Neural cell (in vitro differentiated cells): ENCODE results near the gene POLE. TPM values are rescaled to one million over a fixed set of nuclear protein-coding genes. Genes with fewer than 3 reads are reported as not detected.
"Not testable (repeated sequence)": the region's sequence is repeated elsewhere in the genome, so short reads cannot be mapped to it uniquely, and the experiment has no call there.

Source experiments
- H2AFZ ChIP-seq: fragments of 200-600, 300-800 bp; sonication (generic), shearing (Covaris generic); 2 replicates; pipeline ENCODE4 v1.6.0; 2014; ENCODE audit warnings: low read depth, mild to moderate bottlenecking, antibody characterized with exemption, low read length, moderate library complexity
- H3F3A ChIP-seq: fragments of 200-600 bp; shearing (Covaris generic); 2 replicates; pipeline ENCODE4 v1.6.1; 2016; ENCODE audit warnings: mild to moderate bottlenecking, moderate library complexity, mixed read lengths, antibody characterized with exemption, low read length; ENCODE audit not compliant: insufficient read depth, poor library complexity, severe bottlenecking
- H3K27ac ChIP-seq: fragments of 200-600, 300-800 bp; sonication (generic), shearing (Covaris generic); 2 replicates; pipeline ENCODE4 v1.5.1; 2014; ENCODE audit warnings: mild to moderate bottlenecking, low read length, moderate library complexity
- H3K27me3 ChIP-seq: fragments of 300-800, 200-600 bp; sonication (generic), shearing (Covaris generic); 2 replicates; pipeline ENCODE4 v1.6.0; 2014; ENCODE audit warnings: mild to moderate bottlenecking, low read depth, low read length, moderate library complexity; ENCODE audit not compliant: insufficient read depth
- H3K36me3 ChIP-seq: fragments of 300-800, 200-600 bp; sonication (generic), shearing (Covaris generic); 2 replicates; pipeline ENCODE4 v1.5.1; 2014; ENCODE audit warnings: mild to moderate bottlenecking, antibody characterized with exemption, low read length, moderate library complexity; ENCODE audit not compliant: insufficient read depth
- H3K4me2 ChIP-seq: fragments of 300-800, 200-600 bp; sonication (generic), shearing (Covaris generic); 2 replicates; pipeline ENCODE4 v1.6.0; 2014; ENCODE audit warnings: mild to moderate bottlenecking, low read length
- H3K4me3 ChIP-seq: fragments of 300-800, 200-600 bp; sonication (generic), shearing (Covaris generic); 2 replicates; pipeline ENCODE4 v1.5.1; 2014; ENCODE audit warnings: mild to moderate bottlenecking, low read length, moderate library complexity
- H3K79me2 ChIP-seq: fragments of 200-600 bp; shearing (Covaris generic); replicated peaks from 2 replicates; pipeline ENCODE4 v1.6.0; 2014; ENCODE audit warnings: mild to moderate bottlenecking, low read length, moderate library complexity; ENCODE audit not compliant: insufficient read depth
- H3K9ac ChIP-seq: fragments of 300-800, 200-600 bp; sonication (generic), shearing (Covaris generic); 2 replicates; pipeline ENCODE4 v1.6.1; 2016; ENCODE audit warnings: mild to moderate bottlenecking, low read length, mixed read lengths
- H3K9me2 ChIP-seq: fragments of 200-600 bp; shearing (Covaris generic); 2 replicates; pipeline ENCODE4 v1.6.1; 2016; ENCODE audit warnings: mild to moderate bottlenecking, low read length, mixed read lengths; ENCODE audit not compliant: insufficient read depth
- H3K9me3 ChIP-seq: fragments of 200-600, 300-800 bp; sonication (generic), shearing (Covaris generic); 2 replicates; pipeline ENCODE4 v1.6.1; 2016; ENCODE audit warnings: mild to moderate bottlenecking, mixed run types, low read length, moderate library complexity, mixed read lengths
- H4K20me1 ChIP-seq: fragments of 200-600 bp; shearing (Covaris generic); 2 replicates; pipeline ENCODE4 v1.6.1; 2016; ENCODE audit warnings: mild to moderate bottlenecking, mixed run types; ENCODE audit not compliant: insufficient read depth
- CTCF ChIP-seq: fragments of 450-650 bp; IDR thresholded peaks from 2 replicates; pipeline ENCODE4 v1.5.1; 2014; ENCODE audit warnings: antibody characterized with exemption, mild to moderate bottlenecking, moderate library complexity; ENCODE audit not compliant: poor library complexity, severe bottlenecking
- EP300 ChIP-seq: fragments of 450-650 bp; conservative IDR thresholded peaks from 2 replicates; pipeline ENCODE4 v1.6.1; 2014; ENCODE audit warnings: antibody characterized with exemption, mild to moderate bottlenecking, moderate library complexity; ENCODE audit not compliant: poor library complexity, severe bottlenecking
- EZH2 ChIP-seq: fragments of 200-600, 300-800 bp; shearing (Covaris generic), sonication (generic); IDR thresholded peaks from 2 replicates; pipeline ENCODE4 v1.6.1; 2014; ENCODE audit warnings: antibody characterized with exemption, low read length, borderline replicate concordance, mild to moderate bottlenecking; ENCODE audit not compliant: insufficient read depth, poor library complexity, severe bottlenecking
- MXI1 ChIP-seq: fragments of 450-650 bp; conservative IDR thresholded peaks from 2 replicates; pipeline ENCODE4 v1.6.1; 2014; ENCODE audit warnings: antibody characterized with exemption, mild to moderate bottlenecking; ENCODE audit not compliant: poor library complexity, severe bottlenecking
- POLR2AphosphoS5 ChIP-seq: IDR thresholded peaks from 2 replicates; pipeline ENCODE4 v1.6.1; 2012
- RAD21 ChIP-seq: fragments of 450-650 bp; conservative IDR thresholded peaks from 2 replicates; pipeline ENCODE4 v1.6.1; 2014; ENCODE audit warnings: antibody characterized with exemption, mild to moderate bottlenecking, moderate library complexity
- REST ChIP-seq: IDR thresholded peaks from 2 replicates; pipeline ENCODE4 v1.6.1; 2012; ENCODE audit warnings: borderline replicate concordance
- SMC3 ChIP-seq: fragments of 450-650 bp; conservative IDR thresholded peaks from 2 replicates; pipeline ENCODE4 v1.6.1; 2014; ENCODE audit warnings: antibody characterized with exemption, mild to moderate bottlenecking, moderate library complexity; ENCODE audit not compliant: poor library complexity
- TAF1 ChIP-seq: IDR thresholded peaks from 2 replicates; pipeline ENCODE4 v1.6.1; 2012; ENCODE audit warnings: low read depth
- polyA plus RNA-seq: library from polyadenylated mRNA; depleted of rRNA; stranded (reverse); fragments of >200 nt; gene quantifications from 2 replicates; pipeline ENCODE4 v1.2.3, GENCODE V29; 2014

The POLE gene
- polyA plus RNA-seq, 1 donor from 2014 or later: 8.5 TPM

- H2AFZ ChIP-seq, H4K20me1 ChIP-seq, H3F3A ChIP-seq, H3K4me2 ChIP-seq, H3K9ac ChIP-seq, H3K79me2 ChIP-seq, H3K27me3 ChIP-seq, H3K4me3 ChIP-seq, H3K36me3 ChIP-seq, H3K9me2 ChIP-seq, H3K9me3 ChIP-seq, H3K27ac ChIP-seq: not testable (repeated sequence)
Measured at GRCh38 chr12:132599502-132599901, 87.6 kb downstream of the POLE start.

GRCh38 chr12:132597333-132598316, 89.5 kb downstream of the POLE start:
- H3K4me3 ChIP-seq: peak overlapping the region; percentile 71
- H3K79me2 ChIP-seq: no peaks in the 10 kb centered on the region
- no peaks in the 10 kb centered on the region for H3K9me3 ChIP-seq
- H3F3A ChIP-seq: peaks cover 4% of the 10 kb centered on the region
- H2AFZ ChIP-seq: peak overlapping the region; percentile 78
- H3K27ac ChIP-seq: peak overlapping the region; percentile 77
- no peaks in the 10 kb centered on the region for H3K27me3 ChIP-seq
- H3K36me3 ChIP-seq: no peaks in the 10 kb centered on the region
- peak overlapping the region; percentile 67 for H3K4me2 ChIP-seq
- TF ChIP-seq SMC3 (no peak), MXI1 (peak; percentile 23), TAF1 (no peak), RAD21 (no peak), REST (no peak), CTCF (no peak), POLR2AphosphoS5 (peak; percentile 7), EZH2 (no peak), EP300 (no peak)
- peak overlapping the region; percentile 68 for H3K9ac ChIP-seq
- H3K9me2 ChIP-seq: no peaks in the 10 kb centered on the region
- no peaks in the 10 kb centered on the region for H4K20me1 ChIP-seq
